Kidney (tissue), 14 donors: Measurements from ENCODE around the gene INSRR. TPM values are rescaled to one million over a fixed set of nuclear protein-coding genes. Genes with fewer than 3 reads are reported as not detected.

Experiments
- DNase-seq, 5 donors: peaks; one replicate each; pipeline ENCODE4 v3.0.0-alpha.2; 2013 to 2020
- FAIRE-seq: peaks from 2 replicates; lab custom pipeline; 2012; peaks lifted over from hg19 to GRCh38; lab: Jason Lieb, UNC
- H3K27ac ChIP-seq, 2 donors: one replicate each; pipeline ENCODE4 v1.7.0; 2013; ENCODE audit warnings: low read depth in 2 of 2, low read length in 2 of 2, inconsistent platforms in 1 of 2
- H3K27me3 ChIP-seq: one replicate; pipeline ENCODE4 v1.7.1; 2013; ENCODE audit warnings: low read length, inconsistent platforms; ENCODE audit not compliant: control insufficient read depth, insufficient read depth
- H3K36me3 ChIP-seq, 3 donors: one replicate each; pipeline versions ENCODE4 v1.7.0 to v1.7.1; 2013; ENCODE audit warnings: low read length in 3 of 3, control low read depth in 1 of 3, inconsistent platforms in 1 of 3; ENCODE audit not compliant: insufficient read depth in 3 of 3, control insufficient read depth in 2 of 3
- H3K4me1 ChIP-seq, 3 donors: one replicate each; pipeline versions ENCODE4 v1.7.0 to v1.7.1; 2013; ENCODE audit warnings: low read length in 3 of 3, inconsistent platforms in 1 of 3, low read depth in 1 of 3; ENCODE audit not compliant: control insufficient read depth in 2 of 3, insufficient read depth in 2 of 3
- H3K4me3 ChIP-seq, 3 donors: one replicate each; pipeline versions ENCODE4 v1.7.0 to v1.8.1; 2013; ENCODE audit warnings: low read length in 3 of 3, control low read depth in 1 of 3, inconsistent platforms in 1 of 3
- H3K9ac ChIP-seq, 3 donors: one replicate each; pipeline versions ENCODE4 v1.7.0 to v1.7.1; 2013; ENCODE audit warnings: low read length in 3 of 3, control low read depth in 1 of 3, inconsistent platforms in 1 of 3
- H3K9me3 ChIP-seq, 3 donors: one replicate each; pipeline versions ENCODE4 v1.7.0 to v1.7.1; 2013; ENCODE audit warnings: low read length in 3 of 3, control low read depth in 1 of 3, inconsistent platforms in 1 of 3; ENCODE audit not compliant: control insufficient read depth in 2 of 3, insufficient read depth in 1 of 3
- CTCF ChIP-seq: IDR thresholded peaks from 3 replicates; pipeline ENCODE4 v1.5.1; 2012; ENCODE audit warnings: mild to moderate bottlenecking, moderate library complexity, borderline replicate concordance; ENCODE audit not compliant: insufficient read depth; ENCODE audit errors: extremely low read depth
- intact Hi-C: fragments of 100-400 bp; cut with DNase I; formaldehyde crosslinking; loops from one replicate; pipeline ENCODE4 v1.11.1; 2022
- polyA plus RNA-seq: library from polyadenylated mRNA; stranded (reverse); fragments of 350-450 nt; fragmentation: Illumina TruSeq; extraction: RNeasy Lipid Tissue Mini Kit (QIAGEN cat#74804); gene quantifications from one replicate; pipeline ENCODE4 v1.2.3, GENCODE V29; 2014; ENCODE audit warnings: low read depth, low replicate concordance; ENCODE audit not compliant: insufficient read depth
- total RNA-seq: library from RNA; stranded (reverse); fragmentation: NEBNext Ultra II Directional; extraction: Animal tissue kit (Norgen Biotek cat#: 25700); gene quantifications from one replicate; pipeline ENCODE4 v1.2.1, GENCODE V29; 2021
- donor health status: control.
- donor health status: control.
- donor health status: control.
- donor health status: control.
- donor health status: control.
- donor health status: DM: yes; HTN: yes; CAD: no.
- donor health status: Normal renal cell carcinoma (clear cell type).

Gene INSRR
- total and polyA plus RNA-seq, 2 donors from 2014 or later, result 0.35 to 2.4 TPM

- FAIRE-seq (no peak), DNase-seq (peak in 2 of 5 donors; percentile 56 to 89)
- Histone ChIP-seq H3K4me3 (peak within 1 kb of the TSS in 1 of 3 donors; percentile 22), H3K27me3 (no peaks in the 10 kb centered on the region), H3K9ac (peak within 1 kb of the TSS in 1 of 3 donors; percentile 34), H3K27ac (peak within 1 kb of the TSS; percentile 65 to 68), H3K4me1 (peaks cover 0 to 11% (median 0%) of the 10 kb centered on the region in 3 donors), H3K36me3 (no peaks in the 10 kb centered on the region), H3K9me3 (no peaks in the 10 kb centered on the region)
- TF ChIP-seq CTCF, result no peak
- intact Hi-C loops, result no loop called here
Observed at GRCh38 chr1:156816561-156817328, 42.2 kb downstream of the INSRR start, which contains the start of gene SH2D2A. SH2D2A (minus strand) TSS chr1:156816848; CDS start chr1:156816708, 140 bp downstream.

- Histone ChIP-seq H3K9me3 (no peaks in the 10 kb centered on the region), H3K4me1 (peaks cover 0 to 11% (median 0%) of the 10 kb centered on the region in 3 donors), H3K27me3 (no peaks in the 10 kb centered on the region), H3K27ac (peak overlapping the region; percentile 65 to 68), H3K9ac (peak overlapping the region in 1 of 3 donors; percentile 34), H3K36me3 (no peaks in the 10 kb centered on the region), H3K4me3 (peak overlapping the region in 1 of 3 donors; percentile 22)
- FAIRE-seq (no peak), DNase-seq (peak in 3 of 5 donors; percentile 35 to 65 (median 43))
- no peak for TF ChIP-seq CTCF
- intact Hi-C loops, result no loop called here
Observed at GRCh38 chr1:156815961-156816422, 42.9 kb downstream of the INSRR start.

GRCh38 chr1:156815307-156815826 lies 43.5 kb downstream of the INSRR start:
- intact Hi-C loops, result no loop called here
- H3K36me3 ChIP-seq, result no peaks in the 10 kb centered on the region
- peak overlapping the region in 1 of 3 donors; percentile 34 for H3K9ac ChIP-seq
- peak overlapping the region; percentile 65 to 70 for H3K27ac ChIP-seq
- no peaks in the 10 kb centered on the region for H3K9me3 ChIP-seq
- H3K27me3 ChIP-seq, result no peaks in the 10 kb centered on the region
- peak; percentile 47 to 96 (median 74) for DNase-seq
- no peak overlapping the region for H3K4me3 ChIP-seq
- no peak for TF ChIP-seq CTCF
- peaks cover 0 to 11% (median 0%) of the 10 kb centered on the region in 3 donors for H3K4me1 ChIP-seq
- no peak for FAIRE-seq
